IPS-18c (cell line): Measurements from ENCODE around the gene PKDCC.

Experiments used
- H3K4me3 ChIP-seq: 2 replicates; pipeline ENCODE4 v1.7.0; 2013; ENCODE audit warnings: low read depth, mild to moderate bottlenecking, low read length, moderate library complexity; ENCODE audit not compliant: insufficient read depth
- H3K9me3 ChIP-seq: one replicate; pipeline ENCODE4 v1.6.1; 2013; ENCODE audit warnings: mild to moderate bottlenecking, low read length, moderate library complexity; ENCODE audit not compliant: control insufficient read depth, insufficient read depth

The PKDCC gene

GRCh38 chr2:42044939-42045338, 2.9 kb upstream of the PKDCC start:
- H3K9me3 ChIP-seq = no peaks in the 10 kb centered on the region
- no peak overlapping the region for H3K4me3 ChIP-seq

- no peaks in the 10 kb centered on the region for H3K9me3 ChIP-seq
- no peak overlapping the region for H3K4me3 ChIP-seq
These were observed 2.5 kb upstream of the PKDCC start for GRCh38 chr2:42045352-42045751.

GRCh38 chr2:42045848-42046748, 1.7 kb upstream of the PKDCC start:
- H3K9me3 ChIP-seq = peaks cover 3% of the 10 kb centered on the region
- peak overlapping the region; percentile 28 for H3K4me3 ChIP-seq

- peaks cover 3% of the 10 kb centered on the region for H3K9me3 ChIP-seq
- peak overlapping the region; percentile 62 for H3K4me3 ChIP-seq
These were observed 868 bp upstream of the PKDCC start for GRCh38 chr2:42046819-42047487.

GRCh38 chr2:42048299-42049220, 739 bp downstream of the PKDCC start:
- H3K9me3 ChIP-seq = peaks cover 3% of the 10 kb centered on the region
- H3K4me3 ChIP-seq = peak overlapping the region; percentile 79

GRCh38 chr2:42049221-42050009, 1.6 kb downstream of the PKDCC start:
- peaks cover 3% of the 10 kb centered on the region for H3K9me3 ChIP-seq
- peak overlapping the region; percentile 79 for H3K4me3 ChIP-seq

- Histone ChIP-seq H3K9me3 (peaks cover 3% of the 10 kb centered on the region), H3K4me3 (peak overlapping the region; percentile 79; the same call in 1 of the 2 replicates)
These were observed 2.3 kb downstream of the PKDCC start for GRCh38 chr2:42050010-42050702.

- H3K9me3 ChIP-seq = peaks cover 3% of the 10 kb centered on the region
- H3K4me3 ChIP-seq = peak overlapping the region; percentile 79
These were observed 3.1 kb downstream of the PKDCC start for GRCh38 chr2:42050703-42051542.

- H3K4me3 ChIP-seq = peak overlapping the region; percentile 2; the same call in 1 of the 2 replicates
These were observed 3.9 kb downstream of the PKDCC start for GRCh38 chr2:42051543-42052235.

GRCh38 chr2:42052702-42053481, 5.1 kb downstream of the PKDCC start:
- peaks cover 3% of the 10 kb centered on the region for H3K9me3 ChIP-seq
- no peak overlapping the region for H3K4me3 ChIP-seq

More at GRCh38 chr2:42051543-42052235, 3.9 kb downstream of the PKDCC start:
- peaks cover 3% of the 10 kb centered on the region for H3K9me3 ChIP-seq

- Histone ChIP-seq H3K4me3 (no peak overlapping the region), H3K9me3 (peaks cover 3% of the 10 kb centered on the region)
These were observed 5.6 kb downstream of the PKDCC start for GRCh38 chr2:42053482-42053790.

GRCh38 chr2:42053791-42054701, 6.2 kb downstream of the PKDCC start:
- peaks cover 3% of the 10 kb centered on the region for H3K9me3 ChIP-seq

GRCh38 chr2:42054714-42055430, 7.1 kb downstream of the PKDCC start:
- Histone ChIP-seq H3K9me3 (peaks cover 3% of the 10 kb centered on the region), H3K4me3 (no peak overlapping the region)

More at GRCh38 chr2:42053791-42054701, 6.2 kb downstream of the PKDCC start:
- H3K4me3 ChIP-seq = no peak overlapping the region
